Spleen (tissue), 7 donors: ENCODE measurements around the gene PTH1R.

ENCODE experiments used
- CTCF ChIP-seq, 11 experiments: fragments of 200-600 bp in 7 of 11; fragments of 450-650 bp in 4 of 11; sonication (generic) in 4 of 11; IDR thresholded peaks in 8 of 11; conservative IDR thresholded peaks in 3 of 11; 1 replicate in 7 of 11; 2 replicates in 4 of 11; pipeline versions ENCODE4 v1.4.0 to v1.8.0; 2016 to 2021; ENCODE audit warnings: antibody characterized with exemption in 11 of 11, inconsistent platforms in 4 of 11, mild to moderate bottlenecking in 1 of 11
- POLR2A ChIP-seq, 3 donors: fragments of 450-650 bp; IDR thresholded peaks; one replicate each; pipeline ENCODE4 v1.5.1; 2017; ENCODE audit warnings: antibody characterized with exemption in 3 of 3, mild to moderate bottlenecking in 1 of 3
- POLR2AphosphoS5 ChIP-seq, 3 donors: sonication (generic); formaldehyde crosslinking; IDR thresholded peaks; one replicate each; pipeline ENCODE4 v1.5.1; 2017; ENCODE audit warnings: antibody characterized with exemption in 3 of 3
- donor health status: DM: no; HTN: no; CAD: no; lungs with moderate emphysema.
- donor health status: DM: no; HTN: no; CAD: no.
- donor health status: DM: no; HTN: no; CAD: no.

- TF ChIP-seq CTCF (IDR thresholded peaks at IDR 0.05 in 8 of 11, conservative IDR thresholded peaks at IDR 0.05 in 3 of 11) (no peak), POLR2A (IDR thresholded peaks at IDR 0.05) (no peak), POLR2AphosphoS5 (IDR thresholded peaks at IDR 0.05) (no peak)
Observed at GRCh38 chr3:46884929-46885328, 7.4 kb downstream of the PTH1R start.
